Superior temporal gyrus (tissue), 1 donor: ENCODE data around the gene PDGFD.

ENCODE experiments used
- DNase-seq: peaks from one replicate; pipeline ENCODE4 v3.0.0-alpha.2; 2016; ENCODE audit errors: extremely low spot score

The PDGFD gene

DNA sequence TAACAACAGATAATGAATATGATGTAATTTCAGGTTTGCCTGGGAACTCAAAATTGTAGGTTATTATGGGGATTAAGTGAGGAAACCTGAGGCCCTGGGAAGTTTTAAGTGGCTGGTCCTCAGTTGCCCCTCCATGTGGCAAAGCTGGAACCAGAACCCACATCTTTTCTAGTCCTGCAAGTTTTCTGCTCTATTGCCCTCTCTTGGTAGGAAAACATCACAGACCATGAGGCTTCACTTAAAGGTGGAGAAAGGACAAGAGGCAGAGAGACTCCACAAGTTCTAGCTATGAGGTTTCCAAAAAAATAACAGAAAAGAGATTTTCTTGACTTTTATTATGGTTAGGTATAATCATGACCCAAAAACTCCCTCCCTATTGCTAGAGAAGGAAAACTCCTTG lies 243.0 kb downstream of the PDGFD start:
- no peak for DNase-seq

- DNase-seq, result no peak
Measured at GRCh38 chr11:103920449-103920848, 243.5 kb downstream of the PDGFD start.

- no peak for DNase-seq
Measured at GRCh38 chr11:103910721-103911120, 253.2 kb downstream of the PDGFD start.

DNA sequence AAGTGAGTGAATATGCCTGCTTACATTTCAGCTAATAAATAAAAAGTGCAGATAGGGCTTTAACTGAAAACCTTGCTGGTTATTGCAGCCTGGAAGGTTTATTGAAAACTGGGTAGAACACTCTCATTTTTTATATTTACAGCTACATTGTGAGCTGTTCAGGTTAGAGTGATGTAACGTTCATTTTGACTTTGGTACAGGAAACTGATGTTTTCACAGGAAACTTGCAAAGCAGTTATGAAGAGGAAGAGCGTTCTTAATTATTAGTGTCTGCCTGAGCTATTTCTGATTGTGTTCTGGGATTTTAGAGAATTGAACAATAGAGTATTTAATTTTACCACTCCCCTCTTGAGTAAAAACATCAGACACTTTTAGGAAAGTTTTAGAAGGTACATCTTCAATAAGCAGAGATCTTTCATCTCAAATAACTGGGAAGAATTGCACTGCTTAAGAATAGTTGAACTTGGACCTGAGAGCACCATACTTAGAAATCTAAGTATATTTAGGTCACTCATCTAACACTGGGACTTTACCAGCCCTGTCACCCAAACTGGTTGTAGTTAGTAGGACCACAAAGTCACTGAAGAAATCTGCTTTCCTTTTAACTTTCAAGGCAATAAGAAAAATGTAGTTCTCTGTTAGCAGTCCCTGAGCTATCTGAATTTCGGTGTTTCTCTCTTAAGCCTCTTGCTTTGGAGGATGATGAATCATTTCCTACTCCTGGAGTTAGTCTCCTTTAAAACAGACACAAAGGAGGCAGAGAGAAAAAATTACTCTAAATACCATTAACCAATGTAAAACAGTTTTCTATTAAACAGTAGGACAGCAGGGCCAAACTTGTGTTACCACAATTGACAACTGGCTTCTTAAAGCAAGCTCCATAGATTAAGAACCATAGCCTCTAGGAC lies 256.1 kb downstream of the PDGFD start:
- no peak for DNase-seq

DNA sequence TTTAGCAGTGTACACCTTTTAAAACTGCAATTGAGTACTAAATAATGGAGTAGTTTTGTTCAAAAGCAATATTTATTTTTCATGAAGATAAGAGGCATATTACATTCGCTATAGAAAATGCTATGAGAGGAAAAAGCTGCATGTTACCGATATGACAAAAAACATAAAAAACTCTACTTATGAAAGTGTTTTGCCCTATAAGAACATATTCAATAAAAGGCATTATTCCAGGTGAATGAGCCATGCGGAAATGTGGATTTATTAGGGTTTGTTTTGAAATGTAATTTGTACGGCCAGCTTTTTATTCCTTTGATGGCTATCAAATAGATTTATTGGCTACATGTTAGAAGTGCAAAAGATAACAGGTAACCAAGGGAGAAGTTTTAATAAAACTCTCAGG lies 256.8 kb downstream of the PDGFD start:
- DNase-seq, result no peak

DNA sequence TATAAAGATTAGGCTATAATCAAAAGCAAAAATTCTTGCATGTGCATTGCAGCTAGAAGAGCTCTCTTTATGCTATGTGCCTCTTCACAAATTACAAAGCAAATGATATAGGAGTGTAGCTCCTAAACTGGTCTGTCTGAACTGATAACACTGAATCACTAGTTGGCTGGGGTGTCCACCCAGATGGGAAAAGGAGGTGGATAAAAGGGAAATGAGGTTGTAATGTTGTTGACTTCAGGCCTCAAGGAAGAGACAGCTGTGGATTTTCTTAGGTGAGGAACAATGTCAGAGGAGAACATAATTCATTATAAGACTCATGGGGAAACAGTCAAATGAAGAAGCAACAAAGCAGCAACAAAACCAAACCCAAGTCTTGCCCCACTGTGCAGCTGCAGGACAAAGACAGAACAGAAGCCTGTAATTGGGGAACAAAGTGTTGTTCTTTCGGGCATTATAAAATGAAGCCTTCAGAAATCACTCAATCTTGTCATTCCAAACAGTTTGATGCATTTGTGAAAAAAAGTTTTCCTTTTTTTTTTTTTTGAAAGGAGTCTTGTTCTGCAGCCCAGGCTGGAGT lies 257.6 kb downstream of the PDGFD start:
- DNase-seq, result peak; percentile 48

GRCh38 chr11:103904324-103904667 lies 259.7 kb downstream of the PDGFD start:
- DNase-seq, result no peak

- DNase-seq, result no peak
Measured at GRCh38 chr11:103903621-103904323, 260.2 kb downstream of the PDGFD start.

DNA sequence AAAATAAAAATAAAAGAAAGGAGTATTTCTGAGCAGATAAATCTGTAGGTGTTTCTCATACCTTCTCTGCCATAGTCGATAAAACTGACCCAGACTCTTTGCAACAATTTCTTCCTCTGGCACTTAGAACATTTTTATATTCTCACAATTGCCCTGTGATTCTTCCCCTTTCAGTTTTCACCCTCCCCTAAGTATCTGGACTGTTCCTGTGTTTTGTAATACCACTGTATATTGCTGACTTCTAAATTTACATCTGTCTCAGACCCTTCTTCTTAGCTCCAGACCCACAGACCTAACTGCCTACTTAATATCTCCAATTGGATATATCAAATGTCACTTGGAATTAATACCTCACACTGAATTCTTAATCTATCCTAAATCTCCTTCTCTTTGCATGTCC lies 261.0 kb downstream of the PDGFD start:
- no peak for DNase-seq

DNA sequence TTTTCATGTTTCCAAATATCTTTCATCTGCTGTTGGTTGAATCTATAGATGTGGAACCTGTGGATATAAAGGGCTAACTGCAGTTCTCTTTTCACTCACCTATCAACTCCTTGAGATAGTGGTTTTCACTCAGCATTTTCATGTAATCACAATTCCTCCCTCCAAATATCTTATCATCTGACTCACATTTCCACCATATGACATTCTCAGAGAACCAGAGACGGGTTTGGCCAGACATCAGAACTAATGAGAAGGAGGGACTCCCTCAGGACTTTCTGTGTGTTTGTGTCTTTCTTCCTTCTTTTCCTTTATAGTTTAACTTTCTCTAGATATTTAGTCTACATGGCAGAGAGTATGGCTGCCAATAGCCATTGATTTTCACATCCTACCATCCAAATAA lies 262.3 kb downstream of the PDGFD start:
- DNase-seq, result no peak

DNA sequence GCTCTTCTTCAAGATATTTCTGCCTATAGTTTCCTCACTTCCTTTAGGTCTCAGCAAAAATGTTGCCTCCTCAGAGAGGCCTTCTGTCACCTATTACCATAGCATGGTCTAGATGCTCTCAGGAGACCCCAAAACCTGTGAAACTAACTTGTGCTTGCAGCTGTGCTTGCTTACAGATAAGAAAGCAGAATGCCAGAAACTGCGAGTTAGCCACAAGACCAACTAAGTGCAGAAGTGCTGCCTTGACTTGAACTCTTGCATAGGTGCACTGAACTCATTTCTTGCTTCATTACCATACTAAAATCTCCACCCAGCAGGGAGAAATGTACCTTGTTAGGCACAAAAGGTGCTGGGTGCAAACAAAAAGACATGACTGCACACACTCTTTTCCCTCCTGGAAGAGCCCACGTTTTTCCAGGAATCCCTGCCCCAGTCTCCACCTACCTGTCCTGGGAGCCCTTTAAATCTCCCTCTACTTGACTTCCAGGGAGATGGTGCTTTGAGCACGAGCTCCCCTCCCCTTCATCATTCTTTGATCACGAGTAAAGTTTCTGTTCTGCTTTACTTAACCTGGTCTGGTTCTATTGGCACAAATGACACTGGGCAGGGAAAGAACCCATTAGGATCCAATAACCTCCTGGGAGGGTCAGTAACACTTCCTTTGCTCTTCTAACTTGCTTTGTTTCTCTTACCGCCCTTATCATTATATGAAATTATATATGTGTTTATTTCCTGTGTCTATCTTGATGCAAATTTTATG lies 265.2 kb downstream of the PDGFD start:
- no peak for DNase-seq

DNA sequence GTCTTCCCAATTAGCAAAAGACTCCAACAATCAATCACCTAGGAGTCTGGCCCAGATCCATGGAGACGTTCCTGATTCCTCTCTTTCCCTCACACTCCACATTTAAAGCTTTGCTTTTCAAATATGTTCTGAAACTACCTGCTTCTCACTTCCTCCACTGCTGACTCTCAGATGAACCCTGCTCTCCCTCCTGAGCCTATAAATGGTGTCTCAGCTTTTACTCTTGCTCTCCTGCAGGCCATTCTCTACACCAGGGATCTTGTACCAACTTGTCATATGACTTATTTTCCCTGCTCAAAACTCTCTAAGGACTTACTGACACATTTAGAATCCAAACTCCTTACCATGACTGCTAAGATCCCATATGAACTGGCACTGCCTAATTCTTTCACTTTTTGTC lies 265.9 kb downstream of the PDGFD start:
- DNase-seq, result no peak

- no peak for DNase-seq
Measured at GRCh38 chr11:103897160-103897936, 266.6 kb downstream of the PDGFD start.

DNA sequence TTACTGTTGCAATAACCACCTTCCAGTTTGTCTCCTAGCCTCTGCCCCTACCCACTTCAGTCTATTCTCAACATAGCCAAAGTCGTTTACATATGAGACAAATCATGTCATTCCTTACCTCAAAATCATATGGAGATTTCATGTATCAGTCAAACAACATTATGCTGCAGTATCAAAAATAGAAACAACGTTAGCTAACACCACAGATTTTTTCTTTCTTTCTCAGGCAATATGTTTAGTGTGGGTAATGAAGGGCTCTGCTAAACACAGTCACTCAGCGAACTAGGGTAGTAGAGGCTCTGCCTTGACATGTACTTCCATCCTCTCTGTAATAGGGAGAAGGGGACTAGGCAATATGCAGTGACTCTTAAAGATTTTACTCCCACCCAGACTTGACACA lies 268.8 kb downstream of the PDGFD start:
- DNase-seq, result no peak

- no peak for DNase-seq
Measured at GRCh38 chr11:103894673-103895072, 269.3 kb downstream of the PDGFD start.

DNA sequence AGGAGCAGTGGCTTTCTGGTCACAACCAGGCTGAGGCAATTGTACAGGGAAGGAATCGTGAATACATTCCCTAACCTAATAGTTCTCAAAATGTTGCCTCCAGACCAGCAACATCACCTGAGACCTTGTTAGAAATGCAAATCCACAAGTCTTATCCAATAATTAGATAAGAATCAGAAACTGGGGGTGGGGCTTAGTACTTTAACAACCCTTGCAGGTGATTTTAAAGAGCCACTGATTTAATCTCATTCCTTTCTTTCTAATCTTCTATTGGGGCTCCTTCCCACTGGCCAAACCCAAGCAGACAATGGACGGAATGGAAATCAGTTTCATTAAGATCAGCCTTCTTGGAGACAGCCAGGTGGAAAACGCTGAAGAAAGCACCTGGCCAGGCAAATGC lies 269.9 kb downstream of the PDGFD start:
- DNase-seq, result no peak

DNA sequence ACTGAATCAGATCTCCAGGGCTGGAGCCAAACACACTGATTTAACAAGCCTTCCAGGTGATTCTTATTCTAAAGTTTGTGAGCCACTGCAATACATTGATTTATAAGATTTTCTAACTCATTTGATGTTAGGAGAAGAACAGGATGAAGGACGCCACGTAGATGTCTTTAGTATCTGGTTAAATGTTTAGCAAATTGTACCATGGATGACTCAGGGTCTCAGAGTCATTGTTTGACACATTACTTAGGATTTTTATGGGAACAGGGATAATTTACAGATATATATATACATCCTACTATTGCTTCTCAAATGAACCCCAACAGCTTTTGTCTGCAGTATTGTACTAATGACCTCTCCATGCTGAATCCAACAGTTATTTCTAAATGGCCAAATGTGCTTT lies 270.6 kb downstream of the PDGFD start:
- DNase-seq, result no peak

- DNase-seq, result no peak
Measured at GRCh38 chr11:103892603-103893002, 271.3 kb downstream of the PDGFD start.

GRCh38 chr11:103890654-103891053 lies 273.3 kb downstream of the PDGFD start:
- no peak for DNase-seq

GRCh38 chr11:103889679-103890078 lies 274.3 kb downstream of the PDGFD start:
- DNase-seq, result no peak

- peak; percentile 87 for DNase-seq
Measured at GRCh38 chr11:103888541-103888951, 275.4 kb downstream of the PDGFD start.
